Lower lobe of right lung (tissue), 2 donors: ENCODE measurements around the gene MCM8. TPM values are rescaled to one million over a fixed set of nuclear protein-coding genes. Genes with fewer than 3 reads are reported as not detected.
"Not testable (repeated sequence)": the region's sequence is repeated elsewhere in the genome, so short reads cannot be mapped to it uniquely, and the experiment has no call there.

ENCODE experiments used
- ATAC-seq, 2 donors: fragments of 200-7000 bp; cut with Tn5 transposase; one replicate each; pipeline ENCODE4 v1.9.1; 2020 to 2022; ENCODE audit warnings: mild to moderate bottlenecking in 2 of 2, moderate library complexity in 2 of 2
- DNase-seq: peaks from one replicate; pipeline ENCODE4 v3.0.0-alpha.2; 2020
- H3K27ac ChIP-seq: fragments of 200-600 bp; one replicate; pipeline ENCODE4 v1.8.0; 2022
- H3K27me3 ChIP-seq: fragments of 200-600 bp; one replicate; pipeline ENCODE4 v1.8.0; 2022; ENCODE audit warnings: low read depth
- H3K36me3 ChIP-seq: fragments of 200-600 bp; one replicate; pipeline ENCODE4 v1.8.0; 2022; ENCODE audit warnings: mild to moderate bottlenecking
- H3K4me1 ChIP-seq: fragments of 200-600 bp; one replicate; pipeline ENCODE4 v1.8.0; 2022
- H3K4me3 ChIP-seq: fragments of 200-600 bp; one replicate; pipeline ENCODE4 v1.8.0; 2022; ENCODE audit warnings: mild to moderate bottlenecking
- H3K9me3 ChIP-seq: fragments of 200-600 bp; one replicate; pipeline ENCODE4 v1.8.0; 2022
- intact Hi-C: fragments of 100-400 bp; cut with DNase I; formaldehyde crosslinking; loops from one replicate; pipeline ENCODE4 v1.11.0; 2022
- total RNA-seq: library from RNA; stranded (reverse); fragmentation: NEBNext Ultra II Directional; extraction: Animal tissue kit (Norgen Biotek cat#: 25700); gene quantifications from one replicate; pipeline ENCODE4 v1.2.1, GENCODE V29; 2021
- TF ChIP-seq, protein P1 (sequence below): fragments of 200-600 bp; IDR thresholded peaks from one replicate; pipeline ENCODE4 v1.8.0; 2022; ENCODE audit warnings: antibody characterized with exemption, mild to moderate bottlenecking
- donor health status: DM: no; HTN: yes; CAD: no; lungs with severe emphysema.

Gene MCM8
- total RNA-seq, 1 donor from 2014 or later: 6.0 TPM

DNA sequence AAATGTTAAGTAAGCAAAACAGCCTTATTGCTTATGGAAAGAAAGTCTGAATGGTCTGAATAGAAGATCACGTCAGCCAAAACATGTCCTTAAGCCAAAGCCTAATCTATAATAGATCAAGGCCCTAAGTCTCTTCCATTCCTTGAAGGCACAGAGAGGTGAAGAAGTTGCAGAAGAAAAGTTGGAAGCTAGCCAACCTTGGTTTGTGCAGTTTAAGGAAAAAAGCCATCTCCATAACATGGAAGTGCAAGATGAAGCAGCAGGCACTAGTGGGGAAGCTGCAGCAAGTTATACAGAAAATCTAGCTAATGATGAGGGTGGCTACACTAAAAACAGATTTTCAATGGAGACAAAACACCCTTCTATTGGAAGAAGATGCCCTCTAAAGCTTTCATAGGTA, 74.3 kb downstream of the MCM8 start:
- DNase-seq (no peak), ATAC-seq (no peak)
- intact Hi-C loops: no loop called here
- Histone ChIP-seq H3K9me3 (peaks cover 6% of the 10 kb centered on the region), H3K27me3 (no peaks in the 10 kb centered on the region), H3K36me3 (peaks cover 48% of the 10 kb centered on the region), H3K4me3 (no peak overlapping the region), H3K4me1 (peaks cover 11% of the 10 kb centered on the region), H3K27ac (no peak overlapping the region)
- TF ChIP-seq, protein P1, sequence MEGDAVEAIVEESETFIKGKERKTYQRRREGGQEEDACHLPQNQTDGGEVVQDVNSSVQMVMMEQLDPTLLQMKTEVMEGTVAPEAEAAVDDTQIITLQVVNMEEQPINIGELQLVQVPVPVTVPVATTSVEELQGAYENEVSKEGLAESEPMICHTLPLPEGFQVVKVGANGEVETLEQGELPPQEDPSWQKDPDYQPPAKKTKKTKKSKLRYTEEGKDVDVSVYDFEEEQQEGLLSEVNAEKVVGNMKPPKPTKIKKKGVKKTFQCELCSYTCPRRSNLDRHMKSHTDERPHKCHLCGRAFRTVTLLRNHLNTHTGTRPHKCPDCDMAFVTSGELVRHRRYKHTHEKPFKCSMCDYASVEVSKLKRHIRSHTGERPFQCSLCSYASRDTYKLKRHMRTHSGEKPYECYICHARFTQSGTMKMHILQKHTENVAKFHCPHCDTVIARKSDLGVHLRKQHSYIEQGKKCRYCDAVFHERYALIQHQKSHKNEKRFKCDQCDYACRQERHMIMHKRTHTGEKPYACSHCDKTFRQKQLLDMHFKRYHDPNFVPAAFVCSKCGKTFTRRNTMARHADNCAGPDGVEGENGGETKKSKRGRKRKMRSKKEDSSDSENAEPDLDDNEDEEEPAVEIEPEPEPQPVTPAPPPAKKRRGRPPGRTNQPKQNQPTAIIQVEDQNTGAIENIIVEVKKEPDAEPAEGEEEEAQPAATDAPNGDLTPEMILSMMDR: no peak

DNA sequence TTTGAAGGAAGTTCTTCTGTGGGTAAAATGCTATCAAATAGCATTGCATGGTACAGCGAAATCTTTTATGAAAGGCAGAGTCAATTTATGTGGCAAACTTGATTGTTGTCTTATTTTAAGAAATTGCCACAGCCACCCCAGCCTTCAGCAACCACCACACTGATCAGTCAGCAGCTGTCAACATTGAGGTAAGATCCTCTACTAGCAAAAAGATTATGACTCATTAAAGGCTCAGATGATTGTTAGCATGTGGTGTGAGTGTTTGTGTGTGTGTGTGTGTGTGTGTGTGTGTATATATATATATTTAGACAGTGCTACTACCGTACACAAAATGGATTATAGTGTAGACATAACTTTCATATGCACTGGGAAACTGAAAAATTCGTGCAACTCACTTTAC, 75.6 kb downstream of the MCM8 start:
- DNase-seq: no peak
- TF ChIP-seq, protein P1: no peak
- intact Hi-C loops: no loop called here
- Histone ChIP-seq H3K27me3 (no peaks in the 10 kb centered on the region), H3K36me3 (peaks cover 46% of the 10 kb centered on the region), H3K9me3 (peaks cover 6% of the 10 kb centered on the region), H3K27ac (no peak overlapping the region), H3K4me1 (peaks cover 11% of the 10 kb centered on the region), H3K4me3 (no peak overlapping the region)
- no peak for ATAC-seq

DNA sequence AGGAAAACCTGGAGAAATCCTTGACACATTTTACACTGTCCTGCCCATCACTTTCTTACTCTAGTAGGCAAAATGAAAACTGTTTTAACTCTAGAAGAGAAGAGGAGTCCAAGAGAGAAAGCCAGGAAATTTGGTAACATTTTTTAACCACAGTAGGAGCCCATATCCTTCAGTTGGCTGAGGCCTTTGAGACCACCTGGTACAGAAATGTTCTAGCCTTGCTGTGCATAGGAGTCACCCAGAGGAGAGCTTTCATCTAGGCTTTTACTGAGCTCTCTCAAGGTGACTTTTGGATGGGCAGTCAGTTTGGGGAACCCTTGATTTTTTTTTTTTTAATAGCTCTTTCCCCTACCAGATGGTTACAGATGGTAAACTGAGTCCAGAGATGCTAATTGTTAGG, 78.4 kb downstream of the MCM8 start:
- Histone ChIP-seq H3K4me1 (peaks cover 14% of the 10 kb centered on the region), H3K27me3 (no peaks in the 10 kb centered on the region), H3K4me3 (no peak overlapping the region), H3K36me3 (peaks cover 54% of the 10 kb centered on the region), H3K27ac (no peak overlapping the region), H3K9me3 (peaks cover 6% of the 10 kb centered on the region)
- DNase-seq (no peak), ATAC-seq (no peak)
- TF ChIP-seq, protein P1: no peak
- intact Hi-C loops: no loop called here

DNA sequence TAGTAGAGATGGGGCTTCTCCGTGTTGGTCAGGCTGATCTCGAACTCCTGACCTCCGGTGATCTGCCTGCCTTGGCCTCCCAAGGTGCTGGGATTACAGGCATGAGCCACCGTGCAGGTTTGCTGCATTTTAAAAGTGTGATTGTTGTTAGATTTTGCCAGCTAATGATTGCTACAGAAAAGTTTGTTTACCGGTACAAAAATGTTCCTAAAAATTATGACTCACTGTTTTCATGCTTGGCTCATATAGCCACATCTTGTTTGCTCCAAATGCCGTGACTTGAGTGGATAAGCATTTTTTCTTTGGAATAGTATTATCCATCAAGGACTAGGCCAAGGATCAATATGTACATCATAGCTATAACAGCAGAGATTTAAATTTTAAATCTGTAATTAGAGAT, 79.1 kb downstream of the MCM8 start:
- no peak for ATAC-seq
- Histone ChIP-seq H3K4me3 (no peak overlapping the region), H3K9me3 (peaks cover 6% of the 10 kb centered on the region), H3K27ac (no peak overlapping the region), H3K36me3 (peaks cover 54% of the 10 kb centered on the region), H3K4me1 (peaks cover 21% of the 10 kb centered on the region), H3K27me3 (no peaks in the 10 kb centered on the region)
- intact Hi-C loops: no loop called here
- TF ChIP-seq, protein P1: no peak
- DNase-seq: no peak

DNA sequence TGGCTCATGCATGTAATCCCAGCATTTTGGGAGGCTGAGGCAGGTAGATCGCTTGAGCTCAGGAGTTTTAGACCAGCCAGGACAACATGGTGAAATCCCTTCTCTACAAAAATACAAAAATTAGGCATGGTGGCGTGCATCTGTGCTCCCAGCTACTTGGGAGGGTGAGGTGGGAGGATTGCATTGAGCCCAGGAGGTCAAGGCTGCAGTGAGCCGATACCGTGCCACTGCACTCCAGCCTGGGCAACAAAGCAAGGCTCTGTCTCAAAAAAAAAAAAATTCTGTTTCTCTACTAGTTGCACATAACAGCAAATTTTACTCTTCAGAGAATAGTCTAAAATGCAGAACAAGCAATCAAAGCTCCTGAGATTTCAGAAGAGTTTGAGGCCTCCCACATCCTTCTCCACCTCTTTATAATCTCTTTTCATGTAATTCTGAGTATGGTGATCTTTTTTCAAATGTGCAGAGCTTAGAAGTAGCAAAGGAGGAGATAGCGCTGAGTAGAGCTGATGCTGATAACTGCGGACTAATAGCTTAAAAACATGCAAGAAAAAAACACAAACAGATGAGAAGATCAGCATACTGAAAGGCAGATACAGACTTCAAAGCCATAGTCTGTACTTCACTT, 80.1 kb downstream of the MCM8 start:
- no peak for ATAC-seq

DNA sequence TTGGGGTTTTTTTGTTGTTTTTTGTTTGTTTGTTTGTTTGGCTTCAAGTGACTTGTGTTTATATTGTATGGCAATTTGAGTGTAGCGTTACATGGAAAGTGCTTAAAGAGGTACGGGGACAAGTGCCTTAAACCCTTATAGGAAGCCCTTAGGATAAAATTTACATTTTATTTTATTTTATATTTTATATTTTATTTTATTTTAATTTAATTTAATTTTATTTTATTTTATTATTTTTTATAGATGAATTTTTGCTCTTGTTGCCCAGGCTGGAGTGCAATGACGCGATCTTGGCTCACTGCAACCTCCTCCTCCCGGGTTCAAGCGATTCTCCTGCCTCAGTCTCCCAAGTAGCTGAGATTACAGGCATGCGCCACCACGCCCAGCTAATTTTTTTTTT, 82.5 kb downstream of the MCM8 start:
- intact Hi-C loops, H3K27ac ChIP-seq, H3K27me3 ChIP-seq, DNase-seq, ATAC-seq, H3K4me3 ChIP-seq, H3K9me3 ChIP-seq: not testable (repeated sequence)
- peaks cover 25% of the 10 kb centered on the region for H3K4me1 ChIP-seq
- peaks cover 69% of the 10 kb centered on the region for H3K36me3 ChIP-seq

More for the DNA sequence above, 80.1 kb downstream of the MCM8 start:
- DNase-seq: no peak
- TF ChIP-seq, protein P1: no peak
- Histone ChIP-seq H3K27me3 (no peaks in the 10 kb centered on the region), H3K9me3 (no peaks in the 10 kb centered on the region), H3K4me3 (no peak overlapping the region), H3K36me3 (peaks cover 57% of the 10 kb centered on the region), H3K4me1 (peaks cover 25% of the 10 kb centered on the region), H3K27ac (no peak overlapping the region)
- intact Hi-C loops: no loop called here
